ENCODE data around the gene GNAQ. TPM values are rescaled to one million over a fixed set of nuclear protein-coding genes. Genes with fewer than 3 reads are reported as not detected.

Gene GNAQ
- polyA plus RNA-seq, 1 of the 3 experiments (the other 2 are of a cell fraction), result 20.9 TPM

- TF ChIP-seq, protein P1, sequence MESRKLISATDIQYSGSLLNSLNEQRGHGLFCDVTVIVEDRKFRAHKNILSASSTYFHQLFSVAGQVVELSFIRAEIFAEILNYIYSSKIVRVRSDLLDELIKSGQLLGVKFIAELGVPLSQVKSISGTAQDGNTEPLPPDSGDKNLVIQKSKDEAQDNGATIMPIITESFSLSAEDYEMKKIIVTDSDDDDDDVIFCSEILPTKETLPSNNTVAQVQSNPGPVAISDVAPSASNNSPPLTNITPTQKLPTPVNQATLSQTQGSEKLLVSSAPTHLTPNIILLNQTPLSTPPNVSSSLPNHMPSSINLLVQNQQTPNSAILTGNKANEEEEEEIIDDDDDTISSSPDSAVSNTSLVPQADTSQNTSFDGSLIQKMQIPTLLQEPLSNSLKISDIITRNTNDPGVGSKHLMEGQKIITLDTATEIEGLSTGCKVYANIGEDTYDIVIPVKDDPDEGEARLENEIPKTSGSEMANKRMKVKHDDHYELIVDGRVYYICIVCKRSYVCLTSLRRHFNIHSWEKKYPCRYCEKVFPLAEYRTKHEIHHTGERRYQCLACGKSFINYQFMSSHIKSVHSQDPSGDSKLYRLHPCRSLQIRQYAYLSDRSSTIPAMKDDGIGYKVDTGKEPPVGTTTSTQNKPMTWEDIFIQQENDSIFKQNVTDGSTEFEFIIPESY (IDR thresholded peaks at IDR 0.05; ENCODE audit: borderline replicate concordance, low read depth), result no peak
- TF ChIP-seq NFIC (IDR thresholded peaks at IDR 0.05; ENCODE audit: borderline replicate concordance), result peak; percentile 60; the same call in 1 of the 2 replicates
- TF ChIP-seq RFX5 (IDR thresholded peaks at IDR 0.05; ENCODE audit: low read length), result no peak
- no peak for TF ChIP-seq GABPA (IDR thresholded peaks at IDR 0.05; ENCODE audit: low read depth)
- TF ChIP-seq, protein P2, sequence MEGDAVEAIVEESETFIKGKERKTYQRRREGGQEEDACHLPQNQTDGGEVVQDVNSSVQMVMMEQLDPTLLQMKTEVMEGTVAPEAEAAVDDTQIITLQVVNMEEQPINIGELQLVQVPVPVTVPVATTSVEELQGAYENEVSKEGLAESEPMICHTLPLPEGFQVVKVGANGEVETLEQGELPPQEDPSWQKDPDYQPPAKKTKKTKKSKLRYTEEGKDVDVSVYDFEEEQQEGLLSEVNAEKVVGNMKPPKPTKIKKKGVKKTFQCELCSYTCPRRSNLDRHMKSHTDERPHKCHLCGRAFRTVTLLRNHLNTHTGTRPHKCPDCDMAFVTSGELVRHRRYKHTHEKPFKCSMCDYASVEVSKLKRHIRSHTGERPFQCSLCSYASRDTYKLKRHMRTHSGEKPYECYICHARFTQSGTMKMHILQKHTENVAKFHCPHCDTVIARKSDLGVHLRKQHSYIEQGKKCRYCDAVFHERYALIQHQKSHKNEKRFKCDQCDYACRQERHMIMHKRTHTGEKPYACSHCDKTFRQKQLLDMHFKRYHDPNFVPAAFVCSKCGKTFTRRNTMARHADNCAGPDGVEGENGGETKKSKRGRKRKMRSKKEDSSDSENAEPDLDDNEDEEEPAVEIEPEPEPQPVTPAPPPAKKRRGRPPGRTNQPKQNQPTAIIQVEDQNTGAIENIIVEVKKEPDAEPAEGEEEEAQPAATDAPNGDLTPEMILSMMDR (IDR thresholded peaks at IDR 0.05), result no peak
- peak; percentile 8 for TF ChIP-seq RXRA (IDR thresholded peaks at IDR 0.05; ENCODE audit: borderline replicate concordance, low read depth)
- TF ChIP-seq RAD21 (IDR thresholded peaks at IDR 0.05; ENCODE audit: low read length), result no peak
- TF ChIP-seq CHD2 (IDR thresholded peaks at IDR 0.05; ENCODE audit: low read length, partially characterized antibody), result no peak
- TF ChIP-seq TEAD4 (IDR thresholded peaks at IDR 0.05; ENCODE audit: borderline replicate concordance, insufficient read depth), result peak; percentile 87
- no peak for TF ChIP-seq FOXJ3 (CRISPR knock-in tag; IDR thresholded peaks at IDR 0.05)
- peak; percentile 63; the same call in 1 of the 2 replicates for TF ChIP-seq POLR2AphosphoS5 (IDR thresholded peaks at IDR 0.05; ENCODE audit: low read depth, low read length)
- TF ChIP-seq FOSL2 (IDR thresholded peaks at IDR 0.05; ENCODE audit: borderline replicate concordance, low read depth), result peak; percentile 81
- TF ChIP-seq, protein P3, sequence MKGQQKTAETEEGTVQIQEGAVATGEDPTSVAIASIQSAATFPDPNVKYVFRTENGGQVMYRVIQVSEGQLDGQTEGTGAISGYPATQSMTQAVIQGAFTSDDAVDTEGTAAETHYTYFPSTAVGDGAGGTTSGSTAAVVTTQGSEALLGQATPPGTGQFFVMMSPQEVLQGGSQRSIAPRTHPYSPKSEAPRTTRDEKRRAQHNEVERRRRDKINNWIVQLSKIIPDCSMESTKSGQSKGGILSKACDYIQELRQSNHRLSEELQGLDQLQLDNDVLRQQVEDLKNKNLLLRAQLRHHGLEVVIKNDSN (IDR thresholded peaks at IDR 0.05; ENCODE audit: borderline replicate concordance, low read depth), result no peak
- 0 out of 2 replicates have a peak, but pooled peaks have one; percentile 37 for TF ChIP-seq MEF2A (IDR thresholded peaks at IDR 0.05; ENCODE audit: borderline replicate concordance, low read depth)
- TF ChIP-seq EZH2phosphoT487 (IDR thresholded peaks at IDR 0.05; ENCODE audit: borderline replicate concordance, low read depth), result no peak
- peak; percentile 68; the same call in 1 of the 2 replicates for TF ChIP-seq GATA2 (CRISPR knock-in tag; IDR thresholded peaks at IDR 0.05)
Measured at GRCh38 chr9:77926371-77926878, 105.2 kb downstream of the GNAQ start (continued).

DNA sequence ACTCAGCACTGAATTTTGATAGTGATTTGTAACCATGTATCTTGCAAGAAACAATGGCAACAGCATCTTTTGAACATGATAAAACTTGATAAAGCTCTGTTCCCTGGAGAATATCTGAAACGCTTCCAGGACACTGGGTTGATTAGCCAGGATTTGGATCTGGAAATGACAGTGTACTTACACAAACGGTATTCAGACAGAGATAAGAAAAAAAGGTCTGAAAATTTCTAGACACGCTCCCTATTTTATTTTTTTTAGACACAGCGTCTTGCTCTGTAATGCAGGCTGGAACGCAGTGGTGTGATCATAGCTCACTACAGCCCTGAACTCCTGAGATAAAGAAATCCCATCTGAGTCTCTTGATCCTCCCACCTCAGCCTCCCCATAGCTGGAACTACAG, 109.0 kb downstream of the GNAQ start:
- Histone ChIP-seq H3K36me3 (replicated peaks in 1 of 2; ENCODE audit: control insufficient read depth in 1 of 2, insufficient read depth in 2 of 2, low read length in 1 of 2) (peaks cover 19 to 20% of the 10 kb centered on the region in 2 experiments), H3K4me1 (ENCODE audit: control insufficient read depth in 1 of 2, insufficient read depth in 2 of 2, low read depth in 1 of 2, low read length in 1 of 2) (peaks cover 21 to 30% of the 10 kb centered on the region in 2 experiments), H4K20me1 (ENCODE audit: insufficient read depth) (peaks cover 4% of the 10 kb centered on the region; the same call in 1 of the 2 replicates), H3K27me3 (ENCODE audit: insufficient read depth) (no peaks in the 10 kb centered on the region), H3K27ac (ENCODE audit: low read depth in 2 of 2, low read length in 1 of 2) (peak overlapping the region in 1 of 2 experiments; percentile 58; a peak in 2 of 4 replicates), H3K9ac (no peak overlapping the region), H3F3A (replicated peaks; ENCODE audit: insufficient read depth) (peaks cover 22% of the 10 kb centered on the region), H3K4me3 (ENCODE audit: low read depth in 2 of 2, low read length in 1 of 2) (no peak overlapping the region), H3K9me2 (no peaks in the 10 kb centered on the region), H2AFZ (ENCODE audit: low read depth) (no peak overlapping the region), H3K79me2 (ENCODE audit: insufficient read depth) (peaks cover 41% of the 10 kb centered on the region), H3K9me3 (no peaks in the 10 kb centered on the region), H3K4me2 (no peak overlapping the region)
- TF ChIP-seq MEF2A (IDR thresholded peaks at IDR 0.05; ENCODE audit: borderline replicate concordance, low read depth) (no peak), EZH2phosphoT487 (IDR thresholded peaks at IDR 0.05; ENCODE audit: borderline replicate concordance, low read depth) (no peak), GABPA (IDR thresholded peaks at IDR 0.05; ENCODE audit: low read depth) (no peak), NFIC (IDR thresholded peaks at IDR 0.05; ENCODE audit: borderline replicate concordance) (no peak), NRF1 (IDR thresholded peaks at IDR 0.05; ENCODE audit: low read depth, low read length) (no peak), RAD21 (IDR thresholded peaks at IDR 0.05; ENCODE audit: low read length) (no peak)
- TF ChIP-seq, protein P4, sequence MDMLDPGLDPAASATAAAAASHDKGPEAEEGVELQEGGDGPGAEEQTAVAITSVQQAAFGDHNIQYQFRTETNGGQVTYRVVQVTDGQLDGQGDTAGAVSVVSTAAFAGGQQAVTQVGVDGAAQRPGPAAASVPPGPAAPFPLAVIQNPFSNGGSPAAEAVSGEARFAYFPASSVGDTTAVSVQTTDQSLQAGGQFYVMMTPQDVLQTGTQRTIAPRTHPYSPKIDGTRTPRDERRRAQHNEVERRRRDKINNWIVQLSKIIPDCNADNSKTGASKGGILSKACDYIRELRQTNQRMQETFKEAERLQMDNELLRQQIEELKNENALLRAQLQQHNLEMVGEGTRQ (IDR thresholded peaks at IDR 0.05; ENCODE audit: borderline replicate concordance, low read depth, low read length), result no peak
- TF ChIP-seq, protein P3 (IDR thresholded peaks at IDR 0.05; ENCODE audit: borderline replicate concordance, low read depth), result no peak
- CTCF ChIA-PET, result interaction anchor here (1.6 to 3.0 kb wide), 2 partner anchors 26 to 113 kb away, joined by 4 to 10 read pairs; no protein-coding TSS in a partner anchor
- no peak for DNase-seq
- WGBS (ENCODE audit: low lambda C conversion rate), result 83% methylated on average over 5 of the region's 5 CpGs
- POLR2A ChIA-PET, result no interaction called here

All from SK-N-SH (cell line).